PFSK-1 (cell line): ENCODE measurements around the gene ADAM11.

Source experiments
- FOXP2 ChIP-seq: optimal IDR thresholded peaks from 2 replicates; pipeline ENCODE3; 2011; ENCODE audit warnings: borderline replicate concordance, control low read depth, inconsistent platforms; ENCODE audit not compliant: insufficient read depth; ENCODE audit errors: extremely low read length, extremely low read depth
- POLR2AphosphoS5 ChIP-seq: IDR thresholded peaks from 2 replicates; pipeline ENCODE4 v1.6.1; 2012; ENCODE audit warnings: low read depth, mild to moderate bottlenecking, control low read depth, low read length, moderate library complexity
- REST ChIP-seq, 2 experiments: IDR thresholded peaks; 2 replicates each; pipeline versions ENCODE4 v1.6.1 to v1.8.0; 2011 to 2012; ENCODE audit warnings: low read depth in 2 of 2, low read length in 2 of 2, control low read depth in 1 of 2, inconsistent platforms in 1 of 2, mild to moderate bottlenecking in 1 of 2, moderate library complexity in 1 of 2; ENCODE audit not compliant: insufficient read depth in 1 of 2
- SIN3A ChIP-seq: IDR thresholded peaks from 2 replicates; pipeline ENCODE4 v1.6.1; 2012; ENCODE audit warnings: mild to moderate bottlenecking, low read length, moderate library complexity, borderline replicate concordance; ENCODE audit not compliant: insufficient read depth
- TAF1 ChIP-seq: IDR thresholded peaks from 2 replicates; pipeline ENCODE4 v1.6.1; 2012; ENCODE audit warnings: low read length, control low read depth, borderline replicate concordance; ENCODE audit not compliant: insufficient read depth

ADAM11 gene

GRCh38 chr17:44793885-44794842, 35.4 kb downstream of the ADAM11 start:
- TF ChIP-seq FOXP2 (no peak), POLR2AphosphoS5 (no peak), SIN3A (no peak), TAF1 (no peak), REST (IDR thresholded peaks at IDR 0.05; ENCODE audit: insufficient read depth in 1 of 2, low read depth in 2 of 2, low read length in 2 of 2) (no peak)

GRCh38 chr17:44794851-44795413, 36.1 kb downstream of the ADAM11 start:
- TF ChIP-seq REST (IDR thresholded peaks at IDR 0.05; ENCODE audit: insufficient read depth in 1 of 2, low read depth in 2 of 2, low read length in 2 of 2) (no peak), POLR2AphosphoS5 (no peak; the same call in 1 of the 2 replicates), FOXP2 (peak; percentile 11), TAF1 (peak; percentile 58; the same call in 1 of the 2 replicates), SIN3A (no peak)

- TF ChIP-seq POLR2AphosphoS5 (no peak), REST (IDR thresholded peaks at IDR 0.05; ENCODE audit: insufficient read depth in 1 of 2, low read depth in 2 of 2, low read length in 2 of 2) (no peak), FOXP2 (no peak), TAF1 (no peak), SIN3A (no peak)
Observed at GRCh38 chr17:44795421-44795820, 36.6 kb downstream of the ADAM11 start.

- TF ChIP-seq SIN3A (no peak), POLR2AphosphoS5 (peak; percentile 27; the same call in 1 of the 2 replicates)
Observed at GRCh38 chr17:44795928-44796327, 37.1 kb downstream of the ADAM11 start.

GRCh38 chr17:44796731-44797130, 37.9 kb downstream of the ADAM11 start:
- TF ChIP-seq POLR2AphosphoS5 (no peak), TAF1 (no peak), FOXP2 (no peak), SIN3A (no peak)

- TF ChIP-seq SIN3A, result no peak
- TF ChIP-seq REST (IDR thresholded peaks at IDR 0.05; ENCODE audit: insufficient read depth in 1 of 2, low read depth in 2 of 2, low read length in 2 of 2), result no peak
- TF ChIP-seq FOXP2, result no peak
- TF ChIP-seq TAF1, result no peak
- TF ChIP-seq POLR2AphosphoS5, result no peak
Observed at GRCh38 chr17:44797802-44798201, 39.0 kb downstream of the ADAM11 start.
